ENCODE measurements around the gene ATP6V1B1.

Gene ATP6V1B1

GRCh38 chr2:70947556-70948184 lies 12.0 kb downstream of the ATP6V1B1 start:
- no peak for DNase-seq

GRCh38 chr2:70948337-70949003 lies 12.8 kb downstream of the ATP6V1B1 start:
- DNase-seq: peak; percentile 42 to 67 (median 61)

- DNase-seq: no peak
These were observed 13.4 kb downstream of the ATP6V1B1 start for GRCh38 chr2:70949086-70949485.

GRCh38 chr2:70954886-70955285 lies 19.2 kb downstream of the ATP6V1B1 start:
- no peak for DNase-seq

GRCh38 chr2:70956141-70956540 lies 20.4 kb downstream of the ATP6V1B1 start:
- DNase-seq: no peak

- no peak for DNase-seq
These were observed 22.1 kb downstream of the ATP6V1B1 start for GRCh38 chr2:70957798-70958197.

- DNase-seq: no peak
These were observed 23.1 kb downstream of the ATP6V1B1 start for GRCh38 chr2:70958759-70959158.

- no peak for DNase-seq
These were observed 23.6 kb downstream of the ATP6V1B1 start for GRCh38 chr2:70959271-70959761.

- DNase-seq: no peak
These were observed 24.4 kb downstream of the ATP6V1B1 start for GRCh38 chr2:70959851-70960832.

GRCh38 chr2:70960833-70961647 lies 25.3 kb downstream of the ATP6V1B1 start:
- DNase-seq: no peak

- no peak for DNase-seq
These were observed 25.9 kb downstream of the ATP6V1B1 start for GRCh38 chr2:70961648-70961994.

- no peak for DNase-seq
These were observed 26.6 kb downstream of the ATP6V1B1 start for GRCh38 chr2:70962211-70962884.

GRCh38 chr2:70962885-70963878 lies 27.5 kb downstream of the ATP6V1B1 start:
- DNase-seq: no peak

- DNase-seq: no peak
These were observed 28.4 kb downstream of the ATP6V1B1 start for GRCh38 chr2:70964133-70964532.

GRCh38 chr2:70964596-70965386 lies 29.1 kb downstream of the ATP6V1B1 start:
- DNase-seq: peak; percentile 65 to 82 (median 74)

- no peak for DNase-seq
These were observed 29.8 kb downstream of the ATP6V1B1 start for GRCh38 chr2:70965506-70965905.

GRCh38 chr2:70966681-70967080 lies 31.0 kb downstream of the ATP6V1B1 start:
- DNase-seq: no peak

- DNase-seq: no peak
These were observed 31.5 kb downstream of the ATP6V1B1 start for GRCh38 chr2:70967189-70967588.

- no peak for DNase-seq
These were observed 38.9 kb downstream of the ATP6V1B1 start for GRCh38 chr2:70974592-70974991.

GRCh38 chr2:70975237-70975636 lies 39.5 kb downstream of the ATP6V1B1 start:
- no peak for DNase-seq

Data from T-helper 2 cell (primary cell).